ENCODE results near the gene TIMP2.
A peak's percentile ranks its signal among the peaks of the same experiment; 100 is the strongest.
"Not testable (repeated sequence)": the region's sequence is repeated elsewhere in the genome, so short reads cannot be mapped to it uniquely, and the experiment has no call there.

TIMP2 gene

GRCh38 chr17:78954684-78955083 is 29.5 kb upstream of the TIMP2 start:
- no peak for DNase-seq

- no peak for DNase-seq
These were observed 28.5 kb upstream of the TIMP2 start for GRCh38 chr17:78953356-78954350.

- no peak for DNase-seq
These were observed 27.5 kb upstream of the TIMP2 start for GRCh38 chr17:78952706-78953105.

GRCh38 chr17:78951967-78952551 is 26.9 kb upstream of the TIMP2 start:
- DNase-seq = no peak

- no peak for DNase-seq
These were observed 25.7 kb upstream of the TIMP2 start for GRCh38 chr17:78950870-78951269.

GRCh38 chr17:78947235-78948149 is 22.3 kb upstream of the TIMP2 start:
- no peak for DNase-seq

- DNase-seq = no peak
These were observed 21.4 kb upstream of the TIMP2 start for GRCh38 chr17:78946631-78947030.

- no peak for DNase-seq
These were observed 20.9 kb upstream of the TIMP2 start for GRCh38 chr17:78946131-78946530.

GRCh38 chr17:78945455-78945854 is 20.3 kb upstream of the TIMP2 start:
- DNase-seq = not testable (repeated sequence)

GRCh38 chr17:78944956-78945355 is 19.8 kb upstream of the TIMP2 start:
- DNase-seq = no peak

GRCh38 chr17:78944026-78944425 is 18.8 kb upstream of the TIMP2 start:
- no peak for DNase-seq

- no peak for DNase-seq
These were observed 15.5 kb upstream of the TIMP2 start for GRCh38 chr17:78940708-78941107.

- no peak for DNase-seq
These were observed 15.1 kb upstream of the TIMP2 start for GRCh38 chr17:78940258-78940657.

GRCh38 chr17:78939615-78940014 is 14.4 kb upstream of the TIMP2 start:
- no peak for DNase-seq

- DNase-seq = no peak
These were observed 12.4 kb upstream of the TIMP2 start for GRCh38 chr17:78937561-78937960.

GRCh38 chr17:78935419-78936323 is 10.5 kb upstream of the TIMP2 start:
- DNase-seq = no peak

GRCh38 chr17:78934681-78935418 is 9.7 kb upstream of the TIMP2 start:
- DNase-seq = no peak

GRCh38 chr17:78933959-78934568 is 8.9 kb upstream of the TIMP2 start:
- peak; percentile 70 for DNase-seq

GRCh38 chr17:78933025-78933958 is 8.1 kb upstream of the TIMP2 start:
- peak; percentile 80 for DNase-seq

Measured in inflammatory macrophage treated with lipopolysaccharide for 4 hours (primary cell).